T-helper 9 cell (primary cell): Measurements from ENCODE around the gene PANX2.

Experiments used
- DNase-seq: peaks from one replicate; pipeline ENCODE4 v3.0.0-alpha.2; 2020

Gene PANX2

GRCh38 chr22:50185375-50186087 lies 15.0 kb downstream of the PANX2 start, which contains the start of gene TRABD:
TRABD (plus strand) TSS chr22:50185913; CDS start chr22:50193061, 7,148 bp downstream.
- peak; percentile 85 for DNase-seq

GRCh38 chr22:50186181-50186714 lies 15.7 kb downstream of the PANX2 start:
- no peak for DNase-seq

- DNase-seq, result no peak
Observed at GRCh38 chr22:50186761-50187523, 16.4 kb downstream of the PANX2 start.

- no peak for DNase-seq
Observed at GRCh38 chr22:50188356-50188755, 17.8 kb downstream of the PANX2 start.

- no peak for DNase-seq
Observed at GRCh38 chr22:50189184-50189848, 18.8 kb downstream of the PANX2 start.

- no peak for DNase-seq
Observed at GRCh38 chr22:50189849-50190181, 19.3 kb downstream of the PANX2 start.

- peak; percentile 69 for DNase-seq
Observed at GRCh38 chr22:50190182-50190940, 19.8 kb downstream of the PANX2 start.

GRCh38 chr22:50190941-50191741 lies 20.6 kb downstream of the PANX2 start:
- peak; percentile 74 for DNase-seq

GRCh38 chr22:50192436-50193204 lies 22.1 kb downstream of the PANX2 start:
- peak; percentile 54 for DNase-seq

- no peak for DNase-seq
Observed at GRCh38 chr22:50193621-50194020, 23.1 kb downstream of the PANX2 start.

GRCh38 chr22:50194037-50194805 lies 23.7 kb downstream of the PANX2 start:
- DNase-seq, result no peak

GRCh38 chr22:50196256-50196655 lies 25.7 kb downstream of the PANX2 start:
- no peak for DNase-seq

GRCh38 chr22:50197000-50197800 lies 26.7 kb downstream of the PANX2 start:
- no peak for DNase-seq

- DNase-seq, result no peak
Observed at GRCh38 chr22:50197856-50198623, 27.5 kb downstream of the PANX2 start.

GRCh38 chr22:50198624-50199017 lies 28.1 kb downstream of the PANX2 start:
- DNase-seq, result no peak

- DNase-seq, result no peak
Observed at GRCh38 chr22:50199251-50199721, 28.8 kb downstream of the PANX2 start.

- DNase-seq, result no peak
Observed at GRCh38 chr22:50199829-50200460, 29.4 kb downstream of the PANX2 start.
